Loucy (cell line): ENCODE measurements around the gene RUNX2.

Experiments
- H2AFZ ChIP-seq: fragments of 200-600 bp; sonication (generic); 2 replicates; pipeline ENCODE4 v1.6.0; 2016; ENCODE audit warnings: antibody characterized with exemption, mild to moderate bottlenecking, low read length, moderate library complexity
- H3F3A ChIP-seq: fragments of 200-600 bp; 2 replicates; pipeline ENCODE4 v1.6.0; 2016; ENCODE audit warnings: antibody characterized with exemption, low read depth, mild to moderate bottlenecking
- H3K27me3 ChIP-seq: fragments of 200-600 bp; sonication (generic); 2 replicates; pipeline ENCODE4 v1.6.1; 2014; ENCODE audit warnings: low read length, mild to moderate bottlenecking; ENCODE audit not compliant: insufficient read depth, poor library complexity, severe bottlenecking
- H3K36me3 ChIP-seq: fragments of 200-600 bp; sonication (generic); 2 replicates; pipeline ENCODE4 v1.6.1; 2016; ENCODE audit warnings: low read length; ENCODE audit not compliant: insufficient read depth
- H3K4me1 ChIP-seq: fragments of 200-600 bp; sonication (generic); 2 replicates; pipeline ENCODE4 v1.5.1; 2014; ENCODE audit warnings: low read length, mild to moderate bottlenecking; ENCODE audit not compliant: insufficient read depth, poor library complexity, severe bottlenecking
- H3K4me2 ChIP-seq: fragments of 200-600 bp; sonication (generic); 2 replicates; pipeline ENCODE4 v1.6.0; 2014; ENCODE audit warnings: antibody characterized with exemption, low read length, low read depth, mild to moderate bottlenecking; ENCODE audit not compliant: poor library complexity, severe bottlenecking
- H3K4me3 ChIP-seq: fragments of 200-600 bp; sonication (generic); 2 replicates; pipeline ENCODE4 v1.5.1; 2014; ENCODE audit warnings: low read length, mild to moderate bottlenecking, mixed read lengths; ENCODE audit not compliant: poor library complexity, severe bottlenecking
- H3K79me2 ChIP-seq: fragments of 200-600 bp; sonication (generic); 2 replicates; pipeline ENCODE4 v1.6.1; 2014; ENCODE audit warnings: low read length; ENCODE audit not compliant: insufficient read depth
- H3K9ac ChIP-seq: fragments of 200-600 bp; sonication (generic); 2 replicates; pipeline ENCODE4 v1.6.0; 2014; ENCODE audit warnings: mild to moderate bottlenecking, low read depth, low read length, moderate library complexity; ENCODE audit not compliant: poor library complexity, severe bottlenecking
- H3K9me2 ChIP-seq: fragments of 200-600 bp; sonication (generic); replicated peaks from 2 replicates; pipeline ENCODE4 v1.6.1; 2016; ENCODE audit warnings: low read depth, low read length, mixed read lengths
- H3K9me3 ChIP-seq: fragments of 200-600 bp; sonication (generic); 2 replicates; pipeline ENCODE4 v1.6.1; 2014; ENCODE audit warnings: mild to moderate bottlenecking, antibody characterized with exemption, low read length, low read depth; ENCODE audit not compliant: insufficient read depth
- H4K20me1 ChIP-seq: fragments of 200-600 bp; sonication (generic); 2 replicates; pipeline ENCODE4 v1.6.0; 2014; ENCODE audit warnings: antibody characterized with exemption, low read length, mild to moderate bottlenecking; ENCODE audit not compliant: insufficient read depth, poor library complexity, severe bottlenecking
- CTCF ChIP-seq: fragments of 200-600 bp; sonication (generic); conservative IDR thresholded peaks from 2 replicates; pipeline ENCODE4 v1.5.1; 2014; ENCODE audit warnings: mild to moderate bottlenecking, antibody characterized with exemption, low read length
- EZH2phosphoT487 ChIP-seq: fragments of 200-600 bp; IDR thresholded peaks from 2 replicates; pipeline ENCODE4 v1.6.1; 2018; ENCODE audit warnings: antibody characterized with exemption, mild to moderate bottlenecking, moderate library complexity, borderline replicate concordance

The RUNX2 gene

DNA sequence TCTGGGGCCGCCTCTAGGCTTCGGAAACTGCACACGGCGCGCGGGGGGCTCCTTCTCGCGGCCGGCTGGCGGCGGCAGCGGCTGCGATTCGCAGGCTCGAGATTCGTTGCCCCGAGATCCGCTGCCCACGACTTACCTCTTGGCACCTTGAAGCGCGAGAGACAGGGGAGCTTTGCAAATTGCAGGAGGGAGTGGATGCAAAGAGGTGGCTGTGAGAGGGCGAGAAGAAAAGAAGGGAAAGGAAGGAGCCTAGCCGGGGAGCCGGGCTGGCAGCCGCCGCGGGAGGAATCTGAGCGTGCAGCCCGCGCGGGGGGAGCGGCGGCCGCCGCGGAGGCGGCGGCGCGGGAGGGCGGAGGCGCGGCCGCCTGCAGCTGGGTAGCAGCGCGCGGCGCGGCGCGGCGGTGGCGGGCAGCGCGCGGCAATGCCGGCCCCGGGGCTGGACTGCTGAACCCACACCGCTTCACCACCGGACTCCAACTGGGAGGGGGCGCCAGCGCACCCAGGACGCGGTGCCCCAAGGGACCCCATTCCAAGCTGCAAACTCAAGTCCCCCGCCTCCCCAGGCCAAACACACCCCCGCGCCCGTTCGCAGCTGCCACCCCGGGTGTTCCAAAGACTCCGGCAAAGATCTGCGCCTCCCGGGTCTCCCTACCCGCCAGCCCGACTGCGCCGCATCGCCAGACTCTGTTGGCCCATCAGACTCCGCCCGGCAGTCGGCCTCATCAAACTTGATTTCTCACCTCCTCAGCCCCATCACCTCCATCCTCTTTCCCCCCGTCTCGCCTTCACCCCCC, 93.8 kb downstream of the RUNX2 start:
- H3K9me2 ChIP-seq: no peaks in the 10 kb centered on the region
- no peaks in the 10 kb centered on the region for H3F3A ChIP-seq
- H3K4me1 ChIP-seq: peaks cover 57% of the 10 kb centered on the region
- no peaks in the 10 kb centered on the region for H4K20me1 ChIP-seq
- peak overlapping the region; percentile 84 for H3K9ac ChIP-seq
- peak overlapping the region; percentile 84 for H3K4me3 ChIP-seq
- TF ChIP-seq EZH2phosphoT487 (no peak), CTCF (peak; percentile 54)
- no peaks in the 10 kb centered on the region for H3K9me3 ChIP-seq
- no peaks in the 10 kb centered on the region for H3K36me3 ChIP-seq
- H2AFZ ChIP-seq: peak overlapping the region; percentile 83
- H3K27me3 ChIP-seq: no peaks in the 10 kb centered on the region
- peaks cover 57% of the 10 kb centered on the region for H3K79me2 ChIP-seq
- peak overlapping the region; percentile 98 for H3K4me2 ChIP-seq

DNA sequence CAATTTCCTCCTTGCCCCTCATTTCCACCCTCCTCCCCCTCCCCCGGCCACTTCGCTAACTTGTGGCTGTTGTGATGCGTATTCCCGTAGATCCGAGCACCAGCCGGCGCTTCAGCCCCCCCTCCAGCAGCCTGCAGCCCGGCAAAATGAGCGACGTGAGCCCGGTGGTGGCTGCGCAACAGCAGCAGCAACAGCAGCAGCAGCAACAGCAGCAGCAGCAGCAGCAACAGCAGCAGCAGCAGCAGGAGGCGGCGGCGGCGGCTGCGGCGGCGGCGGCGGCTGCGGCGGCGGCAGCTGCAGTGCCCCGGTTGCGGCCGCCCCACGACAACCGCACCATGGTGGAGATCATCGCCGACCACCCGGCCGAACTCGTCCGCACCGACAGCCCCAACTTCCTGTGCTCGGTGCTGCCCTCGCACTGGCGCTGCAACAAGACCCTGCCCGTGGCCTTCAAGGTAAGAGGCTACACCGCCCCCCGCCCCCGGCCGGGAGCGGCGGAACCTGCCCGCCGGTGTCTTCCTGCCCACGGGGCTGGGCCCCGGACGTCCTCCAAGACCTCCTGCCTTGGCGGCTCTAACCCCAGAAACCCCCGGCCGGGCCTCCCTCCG, 94.5 kb downstream of the RUNX2 start:
- H3F3A ChIP-seq: no peaks in the 10 kb centered on the region; the same call in 1 of the 2 replicates
- TF ChIP-seq CTCF (no peak), EZH2phosphoT487 (no peak)
- H2AFZ ChIP-seq: peak overlapping the region; percentile 83
- no peaks in the 10 kb centered on the region for H3K27me3 ChIP-seq
- H3K4me3 ChIP-seq: peak overlapping the region; percentile 84
- H3K9ac ChIP-seq: peak overlapping the region; percentile 84
- no peaks in the 10 kb centered on the region for H3K9me3 ChIP-seq
- H4K20me1 ChIP-seq: no peaks in the 10 kb centered on the region
- no peaks in the 10 kb centered on the region for H3K36me3 ChIP-seq
- peak overlapping the region; percentile 79 for H3K4me2 ChIP-seq
- no peaks in the 10 kb centered on the region for H3K9me2 ChIP-seq
- H3K79me2 ChIP-seq: peaks cover 60% of the 10 kb centered on the region
- H3K4me1 ChIP-seq: peaks cover 61% of the 10 kb centered on the region

- no peaks in the 10 kb centered on the region for H3K36me3 ChIP-seq
- H3K4me1 ChIP-seq: peaks cover 67% of the 10 kb centered on the region
- peak overlapping the region; percentile 79 for H3K4me2 ChIP-seq
- peak overlapping the region; percentile 83 for H2AFZ ChIP-seq
- H3K9me2 ChIP-seq: no peaks in the 10 kb centered on the region
- no peaks in the 10 kb centered on the region for H3K9me3 ChIP-seq
- no peaks in the 10 kb centered on the region for H3K27me3 ChIP-seq
- peak overlapping the region; percentile 84 for H3K9ac ChIP-seq
- H3K79me2 ChIP-seq: peaks cover 67% of the 10 kb centered on the region
- peak overlapping the region; percentile 84 for H3K4me3 ChIP-seq
- no peaks in the 10 kb centered on the region for H4K20me1 ChIP-seq
- no peaks in the 10 kb centered on the region; the same call in 1 of the 2 replicates for H3F3A ChIP-seq
- no peak for TF ChIP-seq CTCF
- TF ChIP-seq EZH2phosphoT487: no peak
Observed at GRCh38 chr6:45423111-45423823, 95.1 kb downstream of the RUNX2 start.
